Adrenal gland (tissue), 5 donors: ENCODE measurements around the gene GFRA3.

Experiments
- POLR2A ChIP-seq, 2 donors: fragments of 450-650 bp; IDR thresholded peaks; one replicate each; pipeline ENCODE4 v1.6.1; 2017; ENCODE audit warnings: antibody characterized with exemption in 2 of 2, mild to moderate bottlenecking in 2 of 2, moderate library complexity in 1 of 2
- TF ChIP-seq, protein P1 (sequence below), 6 experiments: fragments of 450-650 bp in 4 of 6; fragments of 200-600 bp in 2 of 6; sonication (generic) in 1 of 6; IDR thresholded peaks; 1 replicate in 5 of 6; 2 replicates in 1 of 6; pipeline versions ENCODE4 v1.5.1 to v1.8.0; 2016 to 2021; ENCODE audit warnings: antibody characterized with exemption in 6 of 6, mild to moderate bottlenecking in 2 of 6, moderate library complexity in 1 of 6
- donor health status: DM: no; HTN: no; CAD: no.

GRCh38 chr5:138226910-138227309 is 47.5 kb downstream of the GFRA3 start:
- TF ChIP-seq POLR2A (IDR thresholded peaks at IDR 0.05): no peak
- TF ChIP-seq, protein P1, sequence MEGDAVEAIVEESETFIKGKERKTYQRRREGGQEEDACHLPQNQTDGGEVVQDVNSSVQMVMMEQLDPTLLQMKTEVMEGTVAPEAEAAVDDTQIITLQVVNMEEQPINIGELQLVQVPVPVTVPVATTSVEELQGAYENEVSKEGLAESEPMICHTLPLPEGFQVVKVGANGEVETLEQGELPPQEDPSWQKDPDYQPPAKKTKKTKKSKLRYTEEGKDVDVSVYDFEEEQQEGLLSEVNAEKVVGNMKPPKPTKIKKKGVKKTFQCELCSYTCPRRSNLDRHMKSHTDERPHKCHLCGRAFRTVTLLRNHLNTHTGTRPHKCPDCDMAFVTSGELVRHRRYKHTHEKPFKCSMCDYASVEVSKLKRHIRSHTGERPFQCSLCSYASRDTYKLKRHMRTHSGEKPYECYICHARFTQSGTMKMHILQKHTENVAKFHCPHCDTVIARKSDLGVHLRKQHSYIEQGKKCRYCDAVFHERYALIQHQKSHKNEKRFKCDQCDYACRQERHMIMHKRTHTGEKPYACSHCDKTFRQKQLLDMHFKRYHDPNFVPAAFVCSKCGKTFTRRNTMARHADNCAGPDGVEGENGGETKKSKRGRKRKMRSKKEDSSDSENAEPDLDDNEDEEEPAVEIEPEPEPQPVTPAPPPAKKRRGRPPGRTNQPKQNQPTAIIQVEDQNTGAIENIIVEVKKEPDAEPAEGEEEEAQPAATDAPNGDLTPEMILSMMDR (IDR thresholded peaks at IDR 0.05): no peak
